ENCODE measurements around the gene CAMKMT.

Gene CAMKMT

DNA sequence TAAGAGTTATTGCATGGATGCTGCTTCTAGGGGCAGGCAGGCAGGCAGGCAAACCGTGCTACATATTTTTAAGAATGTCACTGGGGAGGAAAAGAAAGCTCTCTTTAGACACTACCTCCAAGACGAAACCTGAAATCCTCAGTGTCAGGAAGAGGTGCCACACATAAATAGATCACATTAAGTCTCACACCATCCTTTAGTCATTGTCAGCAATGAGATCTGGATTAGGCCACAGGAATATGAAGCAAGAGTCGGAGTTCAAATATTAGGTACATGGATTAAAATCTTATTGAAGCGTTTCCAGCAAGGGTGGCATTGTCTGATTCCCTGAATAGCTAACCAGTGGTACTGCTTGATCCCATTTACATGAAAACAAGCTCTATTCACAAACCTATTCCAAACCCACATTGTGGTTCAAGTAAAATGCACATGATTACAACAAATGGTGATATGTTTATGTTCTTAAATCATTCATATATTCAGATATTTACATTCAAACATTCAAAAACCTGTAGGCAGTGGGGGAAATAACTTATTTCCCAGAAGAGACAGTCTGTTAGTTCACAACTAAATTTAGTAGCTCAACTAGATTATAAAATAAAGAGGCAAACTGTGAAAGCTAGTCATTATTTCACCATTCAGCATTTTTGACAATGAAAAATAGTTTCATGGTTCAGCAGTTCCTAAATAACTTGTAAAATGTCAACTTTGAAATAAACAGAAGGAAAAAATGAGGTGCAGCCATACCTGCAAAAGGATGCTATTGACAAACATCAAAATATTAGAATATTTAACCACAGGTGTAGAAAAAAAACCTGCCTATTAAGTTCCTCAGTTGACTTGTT is 384.4 kb downstream of the CAMKMT start:
- Histone ChIP-seq H3K27ac (no peak overlapping the region), H3K4me3 (no peak overlapping the region)

- H3K27ac ChIP-seq: no peak overlapping the region
- H3K4me3 ChIP-seq: no peak overlapping the region
Measured at GRCh38 chr2:44746856-44747615, 385.3 kb downstream of the CAMKMT start.

DNA sequence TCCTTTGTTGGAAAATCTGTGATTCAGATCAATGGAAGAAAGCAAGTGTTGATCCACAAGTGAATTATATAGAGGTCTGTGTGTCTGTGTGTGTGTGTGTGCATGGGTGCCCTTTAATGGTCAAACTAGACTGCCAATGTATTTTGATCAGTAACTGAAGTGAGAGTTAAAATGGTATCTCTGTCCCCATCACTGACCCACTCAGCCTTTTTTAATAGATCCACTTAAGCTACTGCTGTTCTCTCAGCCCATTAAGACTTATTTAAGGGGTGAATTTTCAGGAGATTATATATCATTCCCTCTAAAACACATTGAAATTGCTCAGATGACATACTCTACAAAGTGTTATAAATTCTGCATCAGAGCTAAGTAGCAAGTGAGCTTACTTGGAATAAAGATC is 386.0 kb downstream of the CAMKMT start:
- Histone ChIP-seq H3K4me3 (no peak overlapping the region), H3K27ac (no peak overlapping the region)

DNA sequence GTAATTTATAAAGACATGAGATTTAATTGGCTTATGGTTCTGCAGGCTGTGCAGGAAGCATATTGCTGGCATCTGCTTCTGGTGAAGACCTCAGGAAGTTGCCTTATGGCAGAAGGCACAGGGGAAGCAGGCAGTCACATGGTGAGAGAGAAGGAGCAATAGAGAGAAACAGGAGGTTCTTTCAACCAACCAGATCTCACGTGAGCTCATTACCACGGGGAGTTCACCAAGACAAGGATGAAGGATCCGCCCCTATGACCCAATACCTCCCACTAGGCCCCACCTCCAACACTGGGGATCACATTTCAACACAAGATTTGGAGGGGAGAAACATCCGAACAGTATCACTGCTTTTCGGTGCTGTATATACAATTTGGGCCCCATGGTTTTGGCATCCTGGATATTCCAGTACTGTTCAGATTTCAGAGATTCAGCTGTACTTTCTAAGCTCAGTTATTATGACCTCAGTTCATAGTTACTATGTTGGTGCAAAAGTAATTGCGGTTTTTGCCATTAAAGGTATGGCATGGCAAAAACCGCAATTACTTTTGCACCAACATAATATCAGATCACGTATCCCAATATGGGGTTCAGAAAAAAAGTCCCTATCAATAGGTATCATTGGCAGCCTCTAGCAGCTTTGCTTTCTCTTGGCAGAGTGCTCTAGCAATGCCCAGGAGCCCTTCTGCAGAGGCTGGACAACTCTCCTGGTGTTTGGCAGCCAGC is 390.2 kb downstream of the CAMKMT start:
- Histone ChIP-seq H3K4me3 (no peak overlapping the region), H3K27ac (no peak overlapping the region)

DNA sequence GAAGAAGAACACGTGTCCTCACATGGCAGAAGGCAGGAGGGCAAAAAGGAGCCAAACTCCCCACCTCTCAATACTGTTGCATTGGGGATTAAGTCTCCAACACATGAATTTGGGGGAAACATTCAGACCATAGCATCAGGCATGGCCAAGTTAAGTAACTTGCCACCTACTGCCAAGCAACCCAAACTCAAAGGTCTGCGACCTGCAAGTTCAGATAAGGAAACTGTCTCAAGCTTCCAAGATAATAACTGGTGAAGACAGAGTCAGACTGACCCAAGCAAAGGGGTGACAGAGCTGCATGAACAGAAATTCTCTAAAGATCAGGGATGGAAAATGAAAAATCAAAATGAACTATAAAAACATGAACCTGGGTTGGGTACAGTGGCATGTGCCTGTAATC is 391.0 kb downstream of the CAMKMT start:
- H3K27ac ChIP-seq: no peak overlapping the region

DNA sequence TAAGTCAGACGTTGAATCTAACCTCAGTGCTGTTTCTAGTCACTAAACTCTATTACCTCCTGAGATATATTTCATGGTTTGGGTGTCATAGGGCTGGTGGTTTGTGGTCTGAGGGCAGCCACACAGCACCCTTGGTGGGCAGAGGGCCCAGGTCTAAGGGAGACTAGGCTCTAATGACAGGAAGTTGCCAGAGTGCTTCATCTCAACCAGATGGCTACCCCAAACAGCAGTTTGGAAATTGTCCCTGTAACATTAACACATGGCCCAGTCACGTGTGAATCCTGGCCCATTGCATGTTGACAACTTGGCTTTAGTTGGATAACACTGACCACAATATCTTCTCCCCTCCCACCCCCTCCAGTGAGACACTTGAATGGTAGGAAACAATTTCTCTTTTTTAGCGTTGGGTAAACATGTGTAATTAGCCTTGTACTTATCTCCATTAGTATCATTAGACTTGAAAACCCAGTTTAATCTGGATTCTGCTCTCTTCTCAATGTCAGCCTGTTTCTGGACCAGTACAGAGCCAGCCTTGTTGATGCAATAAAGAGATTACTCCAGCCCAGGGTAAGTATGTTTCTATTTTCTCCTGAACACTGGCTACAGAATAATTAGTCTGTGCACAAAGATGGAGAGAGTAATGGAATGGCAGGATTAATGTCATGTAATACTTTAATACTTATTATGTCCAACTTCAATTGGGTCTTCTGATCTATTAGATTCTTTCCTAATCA is 392.0 kb downstream of the CAMKMT start:
- Histone ChIP-seq H3K27ac (no peak overlapping the region), H3K4me3 (no peak overlapping the region)

More for the DNA sequence above, 391.0 kb downstream of the CAMKMT start:
- H3K4me3 ChIP-seq: no peak overlapping the region

- Histone ChIP-seq H3K4me3 (no peak overlapping the region), H3K27ac (no peak overlapping the region)
Measured at GRCh38 chr2:44758591-44758990, 396.8 kb downstream of the CAMKMT start.

GRCh38 chr2:44759823-44760222 is 398.1 kb downstream of the CAMKMT start:
- no peak overlapping the region for H3K27ac ChIP-seq

DNA sequence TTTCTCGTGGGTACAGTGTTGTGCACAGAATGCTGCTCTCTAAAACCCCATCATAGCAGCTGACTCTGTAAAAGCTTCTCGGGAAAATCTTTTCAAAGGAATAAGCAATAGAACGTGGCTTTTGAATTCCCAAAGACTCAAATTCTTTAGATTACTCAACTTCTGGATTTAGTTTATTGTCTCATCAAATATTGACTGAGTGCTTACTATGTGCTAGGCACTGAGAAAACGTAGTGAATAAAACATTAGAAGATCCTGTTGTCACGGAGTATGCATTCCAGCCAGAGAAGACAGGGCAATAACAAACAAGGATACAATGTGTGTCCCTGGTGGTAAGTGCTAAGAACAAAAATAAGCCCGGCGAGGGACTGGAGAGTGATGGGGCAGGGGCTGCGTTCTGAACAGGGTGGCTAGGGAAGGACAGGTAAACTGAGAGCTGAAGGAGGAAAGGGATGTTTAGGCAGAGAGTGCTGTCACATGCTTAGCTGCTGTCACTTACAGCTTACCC is 401.6 kb downstream of the CAMKMT start:
- H3K27ac ChIP-seq: no peak overlapping the region
- no peak overlapping the region for H3K4me3 ChIP-seq

More at GRCh38 chr2:44759823-44760222, 398.1 kb downstream of the CAMKMT start:
- no peak overlapping the region for H3K4me3 ChIP-seq

- Histone ChIP-seq H3K27ac (no peak overlapping the region), H3K4me3 (no peak overlapping the region)
Measured at GRCh38 chr2:44766220-44766619, 404.5 kb downstream of the CAMKMT start.

- H3K4me3 ChIP-seq: no peak overlapping the region
Measured at GRCh38 chr2:44766777-44767176, 405.0 kb downstream of the CAMKMT start.

DNA sequence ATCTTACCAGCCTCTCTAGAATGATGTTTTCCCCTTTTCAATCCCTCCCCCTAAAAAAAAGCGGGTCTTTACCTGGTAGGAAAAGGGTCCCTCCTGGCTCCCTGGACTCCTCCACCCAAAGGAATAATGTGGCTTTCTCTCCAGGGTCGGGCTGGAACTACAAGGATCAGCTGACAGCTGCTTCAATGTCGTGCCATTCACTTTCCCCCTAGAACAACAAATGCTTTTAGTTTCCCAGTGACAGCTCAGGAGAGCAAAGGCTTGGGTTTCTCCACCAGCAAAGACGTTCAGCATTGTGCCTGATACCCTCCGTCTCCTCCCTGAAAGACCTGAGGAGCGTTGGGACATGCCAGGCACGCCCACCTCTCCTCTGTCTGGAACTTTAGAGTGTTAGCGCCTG is 405.9 kb downstream of the CAMKMT start:
- Histone ChIP-seq H3K27ac (no peak overlapping the region), H3K4me3 (no peak overlapping the region)

More at GRCh38 chr2:44766777-44767176, 405.0 kb downstream of the CAMKMT start:
- no peak overlapping the region for H3K27ac ChIP-seq

DNA sequence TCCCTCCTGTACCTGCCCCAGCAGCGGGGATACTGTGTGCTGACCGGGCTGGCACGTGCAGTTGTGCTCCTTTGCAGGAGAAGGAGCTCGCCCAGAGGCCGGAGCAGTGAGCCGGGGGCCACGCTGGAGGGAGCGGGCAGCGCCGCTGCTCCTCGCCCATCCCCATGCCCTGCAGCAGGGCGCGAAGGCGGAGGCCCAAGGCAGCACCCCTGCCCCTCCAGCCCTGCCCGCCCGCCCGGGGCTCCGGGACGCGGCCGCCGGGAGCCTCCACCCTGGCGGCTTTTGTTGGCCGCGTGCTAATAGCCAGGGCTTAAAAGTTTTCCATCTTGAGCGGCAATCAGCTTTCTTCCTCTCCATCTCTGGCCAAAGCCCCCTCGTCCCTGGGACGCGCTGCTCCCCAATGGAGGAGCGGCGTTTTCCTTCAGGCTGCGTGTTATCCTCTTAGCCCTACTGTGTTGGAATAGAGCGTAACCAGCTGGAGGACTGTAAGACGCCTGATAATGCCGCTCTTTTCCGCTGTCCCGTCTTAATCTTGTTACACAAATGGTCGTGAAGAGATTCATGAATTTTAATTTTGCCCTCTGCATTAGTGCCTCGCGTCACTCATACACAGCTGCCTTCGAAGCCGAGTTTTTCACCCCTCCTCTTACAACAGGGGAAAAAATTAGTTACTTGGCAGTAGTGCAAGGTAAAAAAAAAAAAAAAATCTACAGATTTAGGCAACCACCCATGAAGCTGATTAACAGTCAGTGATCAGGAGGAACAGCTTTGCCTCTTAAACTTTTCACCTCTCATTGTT is 406.9 kb downstream of the CAMKMT start:
- Histone ChIP-seq H3K4me3 (no peak overlapping the region), H3K27ac (no peak overlapping the region)

GRCh38 chr2:44769349-44770011 is 407.7 kb downstream of the CAMKMT start:
- no peak overlapping the region for H3K27ac ChIP-seq
- no peak overlapping the region for H3K4me3 ChIP-seq

GRCh38 chr2:44770221-44771195 is 408.8 kb downstream of the CAMKMT start:
- Histone ChIP-seq H3K27ac (no peak overlapping the region), H3K4me3 (no peak overlapping the region)

GRCh38 chr2:44771522-44771921 is 409.8 kb downstream of the CAMKMT start:
- Histone ChIP-seq H3K4me3 (no peak overlapping the region), H3K27ac (no peak overlapping the region)

DNA sequence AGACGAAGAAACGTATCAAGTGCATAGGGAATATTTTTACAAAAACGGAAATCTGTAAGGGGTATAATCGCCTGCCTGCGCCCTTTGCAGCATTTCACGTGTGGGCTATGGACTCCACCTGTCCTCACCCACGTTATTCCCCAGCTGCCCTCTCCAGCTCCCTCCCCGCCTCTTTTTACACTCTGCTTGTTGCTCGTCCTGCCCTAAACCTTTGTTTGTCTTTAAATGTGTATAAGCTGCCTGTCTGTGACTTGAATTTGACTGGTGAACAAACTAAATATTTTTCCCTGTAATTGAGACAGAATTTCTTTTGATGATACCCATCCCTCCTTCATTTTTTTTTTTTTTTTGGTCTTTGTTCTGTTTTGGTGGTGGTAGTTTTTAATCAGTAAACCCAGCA is 410.4 kb downstream of the CAMKMT start:
- Histone ChIP-seq H3K27ac (no peak overlapping the region), H3K4me3 (no peak overlapping the region)
